GM12891 (cell line): ENCODE measurements around the gene PET100.

Source experiments
- POLR2A ChIP-seq: IDR thresholded peaks from 2 replicates; pipeline ENCODE4 v1.6.1; 2011; ENCODE audit warnings: low read depth, low read length, control low read depth
- POLR2AphosphoS5 ChIP-seq: IDR thresholded peaks from 2 replicates; pipeline ENCODE4 v1.6.1; 2011; ENCODE audit warnings: low read depth, low read length, control low read depth
- TAF1 ChIP-seq: IDR thresholded peaks from 2 replicates; pipeline ENCODE4 v1.6.1; 2011; ENCODE audit warnings: low read depth, low read length, control low read depth

GRCh38 chr19:7678971-7679751 is 49.6 kb downstream of the PET100 start:
- TF ChIP-seq POLR2A (no peak), TAF1 (no peak), POLR2AphosphoS5 (no peak)
